Measurements from ENCODE around the gene IL16.

Gene IL16

DNA sequence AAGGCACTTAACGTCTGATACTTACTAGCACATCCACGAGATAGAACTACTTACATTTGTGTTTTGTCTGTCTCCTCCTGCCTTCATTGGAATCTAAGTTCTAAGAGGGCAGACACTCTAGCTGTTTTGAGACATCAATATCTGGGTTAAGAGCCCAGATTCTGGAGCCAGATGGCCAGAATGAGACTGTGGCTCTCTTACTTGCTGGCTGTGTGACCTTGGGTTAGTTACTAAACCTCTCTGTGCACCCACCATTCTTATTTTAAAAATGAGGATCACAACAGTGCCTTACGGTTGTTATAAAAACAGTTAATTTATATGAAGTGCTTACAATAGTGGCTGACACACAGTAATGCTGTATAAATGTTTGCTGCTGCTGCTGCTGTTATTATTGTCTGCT lies 119.6 kb downstream of the IL16 start:
- POLR2A ChIA-PET, result no interaction called here
- H3K4me3 ChIP-seq (ENCODE audit: low read depth, low read length), result no peak overlapping the region
- DNase-seq (ENCODE audit: low read depth, low spot score), result no peak
- CTCF ChIA-PET, result no interaction called here
- TF ChIP-seq, protein P1, sequence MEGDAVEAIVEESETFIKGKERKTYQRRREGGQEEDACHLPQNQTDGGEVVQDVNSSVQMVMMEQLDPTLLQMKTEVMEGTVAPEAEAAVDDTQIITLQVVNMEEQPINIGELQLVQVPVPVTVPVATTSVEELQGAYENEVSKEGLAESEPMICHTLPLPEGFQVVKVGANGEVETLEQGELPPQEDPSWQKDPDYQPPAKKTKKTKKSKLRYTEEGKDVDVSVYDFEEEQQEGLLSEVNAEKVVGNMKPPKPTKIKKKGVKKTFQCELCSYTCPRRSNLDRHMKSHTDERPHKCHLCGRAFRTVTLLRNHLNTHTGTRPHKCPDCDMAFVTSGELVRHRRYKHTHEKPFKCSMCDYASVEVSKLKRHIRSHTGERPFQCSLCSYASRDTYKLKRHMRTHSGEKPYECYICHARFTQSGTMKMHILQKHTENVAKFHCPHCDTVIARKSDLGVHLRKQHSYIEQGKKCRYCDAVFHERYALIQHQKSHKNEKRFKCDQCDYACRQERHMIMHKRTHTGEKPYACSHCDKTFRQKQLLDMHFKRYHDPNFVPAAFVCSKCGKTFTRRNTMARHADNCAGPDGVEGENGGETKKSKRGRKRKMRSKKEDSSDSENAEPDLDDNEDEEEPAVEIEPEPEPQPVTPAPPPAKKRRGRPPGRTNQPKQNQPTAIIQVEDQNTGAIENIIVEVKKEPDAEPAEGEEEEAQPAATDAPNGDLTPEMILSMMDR (IDR thresholded peaks at IDR 0.05; ENCODE audit: insufficient read depth, low read length, missing control alignments), result no peak

DNA sequence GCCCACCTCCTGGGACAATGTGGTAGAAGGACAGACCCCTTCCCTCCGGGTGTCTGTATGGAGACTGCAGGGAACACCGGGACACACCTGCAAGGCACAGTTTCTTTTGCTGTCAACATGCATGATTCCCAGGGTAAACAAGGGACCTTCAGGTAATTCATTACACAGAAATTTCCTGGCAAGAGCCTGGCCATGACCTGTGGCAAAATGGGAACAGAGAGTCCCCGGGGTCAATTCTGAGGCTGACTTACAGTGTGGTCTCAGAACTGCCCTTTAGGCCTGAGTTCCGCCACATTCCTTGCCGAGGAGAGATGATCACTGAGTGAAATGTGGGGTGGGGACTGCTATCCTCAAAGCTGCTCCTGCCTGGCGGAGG lies 121.0 kb downstream of the IL16 start:
- CTCF ChIA-PET, result no interaction called here
- TF ChIP-seq, protein P1 (IDR thresholded peaks at IDR 0.05; ENCODE audit: insufficient read depth, low read length, missing control alignments), result no peak
- POLR2A ChIA-PET, result no interaction called here
- no peak overlapping the region for H3K4me3 ChIP-seq (ENCODE audit: low read depth, low read length)
- no peak for DNase-seq (ENCODE audit: low read depth, low spot score)

DNA sequence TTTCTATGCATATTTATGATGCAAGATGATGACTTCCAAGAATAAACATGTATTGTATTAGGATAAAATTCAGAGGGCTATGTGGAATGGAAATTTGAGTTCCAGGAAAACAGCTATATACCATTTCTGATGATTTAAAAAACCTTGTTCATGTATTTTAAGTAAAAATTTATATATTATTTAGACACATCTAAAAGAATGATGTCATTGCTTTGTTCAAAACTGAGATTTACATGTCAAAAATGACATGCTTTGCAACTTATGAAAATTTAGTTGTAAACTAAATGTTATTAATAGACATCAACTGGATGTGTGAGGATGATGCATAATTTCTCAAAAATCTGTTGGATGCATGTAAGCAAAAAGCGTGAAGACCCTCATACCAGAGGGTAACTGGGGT lies 125.0 kb downstream of the IL16 start:
- TF ChIP-seq, protein P1 (IDR thresholded peaks at IDR 0.05; ENCODE audit: insufficient read depth, low read length, missing control alignments), result no peak
- no peak for DNase-seq (ENCODE audit: low read depth, low spot score)
- H3K4me3 ChIP-seq (ENCODE audit: low read depth, low read length), result no peak overlapping the region
- CTCF ChIA-PET, result interaction anchor here (1.1 to 1.5 kb wide), 3 partner anchors 10 to 55 kb away, joined by 4 to 6 read pairs (median 5); no protein-coding TSS in a partner anchor
- POLR2A ChIA-PET, result no interaction called here

DNA sequence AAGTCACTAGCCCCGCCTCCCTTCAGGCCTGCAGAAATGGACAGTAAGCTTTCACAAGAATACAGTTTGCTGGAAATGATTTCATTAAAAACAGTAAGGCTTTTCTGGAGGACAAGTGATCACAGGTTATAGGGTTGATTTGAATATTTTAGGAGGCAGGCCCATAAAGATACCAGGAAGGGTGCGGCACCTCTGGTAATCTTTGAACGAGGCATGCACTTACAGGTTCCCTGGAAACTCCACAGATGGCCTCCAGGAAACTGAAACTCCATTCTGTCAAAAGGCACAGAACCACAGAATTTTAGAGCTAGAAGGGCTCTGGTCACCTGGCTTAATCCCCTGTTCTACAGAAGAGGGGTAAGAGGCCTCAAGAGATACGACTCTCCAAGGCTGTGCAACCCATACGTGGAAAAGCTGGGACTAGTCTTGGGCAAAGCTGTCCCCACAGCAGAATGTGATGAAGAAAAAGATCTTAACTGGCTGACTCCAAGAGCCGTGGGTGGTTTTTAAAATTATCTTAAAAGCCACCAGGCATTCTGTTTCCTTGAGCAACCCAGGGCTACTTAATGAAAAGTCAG lies 126.1 kb downstream of the IL16 start:
- TF ChIP-seq, protein P1 (IDR thresholded peaks at IDR 0.05; ENCODE audit: insufficient read depth, low read length, missing control alignments), result no peak
- POLR2A ChIA-PET, result no interaction called here
- H3K4me3 ChIP-seq (ENCODE audit: low read depth, low read length), result peak overlapping the region; percentile 92
- CTCF ChIA-PET, result interaction anchor here (1.1 to 2.5 kb wide), 3 partner anchors 14 to 57 kb away, joined by 3 to 14 read pairs (median 4); no protein-coding TSS in a partner anchor
- no peak for DNase-seq (ENCODE audit: low read depth, low spot score)

DNA sequence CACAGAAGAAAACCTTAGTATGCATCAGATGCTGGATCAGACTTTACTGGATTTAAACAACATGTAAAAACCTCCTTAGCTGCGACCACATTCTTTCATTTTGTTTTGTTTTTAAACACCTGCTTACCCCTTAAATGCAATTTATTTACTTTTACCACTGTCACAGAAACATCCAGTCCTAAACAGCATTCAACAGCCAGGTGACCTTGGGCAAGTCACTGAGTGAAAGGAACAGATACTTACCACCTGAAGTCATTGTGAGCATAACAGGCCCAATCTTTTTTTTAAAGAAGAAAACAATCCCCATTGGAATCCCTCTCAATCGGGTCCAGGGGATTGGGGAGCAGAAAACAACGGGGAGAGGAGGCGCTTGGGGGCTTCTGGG lies 126.9 kb downstream of the IL16 start:
- ChIA-PET POLR2A (interaction anchor here (1.0 kb wide), 2 partner anchors 10 to 15 kb away, joined by 4 to 11 read pairs; no protein-coding TSS in a partner anchor), CTCF (interaction anchor here (1.3 to 2.5 kb wide), 2 partner anchors 48 to 57 kb away, joined by 4 to 14 read pairs; no protein-coding TSS in a partner anchor)
- DNase-seq (ENCODE audit: low read depth, low spot score), result no peak

More for the DNA sequence above, 126.9 kb downstream of the IL16 start:
- TF ChIP-seq, protein P1 (IDR thresholded peaks at IDR 0.05; ENCODE audit: insufficient read depth, low read length, missing control alignments), result no peak
- peak overlapping the region; percentile 92 for H3K4me3 ChIP-seq (ENCODE audit: low read depth, low read length)

All from AG04449 (cell line).